Measurements from ENCODE around the gene STOX1. TPM values are rescaled to one million over a fixed set of nuclear protein-coding genes. Genes with fewer than 3 reads are reported as not detected.

The STOX1 gene
- total and polyA plus RNA-seq, 10 of the 15 experiments (the other 5 are each of a cell fraction or from before 2014, with no cell fraction given), result 0.18 to 1.2 (median 0.67) TPM; not detected in 1

DNA sequence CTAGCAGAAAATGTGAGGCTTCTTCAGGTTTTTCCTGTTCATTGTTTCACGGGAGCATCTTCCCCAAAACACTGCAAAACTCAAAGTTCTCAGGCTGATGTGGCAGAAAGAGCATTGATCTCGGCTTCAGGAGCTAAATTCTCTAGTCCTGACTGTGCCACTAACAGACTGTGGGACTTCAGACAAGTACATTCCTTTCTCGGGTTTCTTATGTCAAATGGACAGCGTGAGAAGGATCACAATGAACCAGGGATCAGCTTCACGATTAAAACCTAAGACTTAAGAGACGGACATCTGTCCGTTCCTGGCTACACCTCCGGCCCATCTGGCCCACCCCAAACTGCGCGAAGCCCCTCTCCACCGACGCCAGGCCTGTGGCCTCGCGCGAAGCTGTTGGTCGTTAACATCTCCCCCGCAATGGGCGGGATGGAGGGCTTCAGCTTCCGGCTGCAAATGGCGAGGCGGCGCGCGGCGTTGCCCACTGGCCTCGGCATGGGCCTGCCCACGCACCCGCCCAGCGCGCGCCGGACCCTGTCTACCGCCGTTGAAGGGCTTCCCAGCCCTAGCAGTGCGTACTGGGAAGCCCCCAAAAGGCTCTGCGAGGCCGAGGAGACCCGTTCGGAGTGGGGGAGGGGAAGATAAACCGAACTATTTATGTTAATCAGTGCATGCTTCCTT lies 73.2 kb downstream of the STOX1 start (continued):
- TF ChIP-seq, protein P1, sequence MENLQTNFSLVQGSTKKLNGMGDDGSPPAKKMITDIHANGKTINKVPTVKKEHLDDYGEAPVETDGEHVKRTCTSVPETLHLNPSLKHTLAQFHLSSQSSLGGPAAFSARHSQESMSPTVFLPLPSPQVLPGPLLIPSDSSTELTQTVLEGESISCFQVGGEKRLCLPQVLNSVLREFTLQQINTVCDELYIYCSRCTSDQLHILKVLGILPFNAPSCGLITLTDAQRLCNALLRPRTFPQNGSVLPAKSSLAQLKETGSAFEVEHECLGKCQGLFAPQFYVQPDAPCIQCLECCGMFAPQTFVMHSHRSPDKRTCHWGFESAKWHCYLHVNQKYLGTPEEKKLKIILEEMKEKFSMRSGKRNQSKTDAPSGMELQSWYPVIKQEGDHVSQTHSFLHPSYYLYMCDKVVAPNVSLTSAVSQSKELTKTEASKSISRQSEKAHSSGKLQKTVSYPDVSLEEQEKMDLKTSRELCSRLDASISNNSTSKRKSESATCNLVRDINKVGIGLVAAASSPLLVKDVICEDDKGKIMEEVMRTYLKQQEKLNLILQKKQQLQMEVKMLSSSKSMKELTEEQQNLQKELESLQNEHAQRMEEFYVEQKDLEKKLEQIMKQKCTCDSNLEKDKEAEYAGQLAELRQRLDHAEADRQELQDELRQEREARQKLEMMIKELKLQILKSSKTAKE (IDR thresholded peaks at IDR 0.05; ENCODE audit: low read depth, poor library complexity, severe bottlenecking), result no peak
- TF ChIP-seq NR2F1 (conservative IDR thresholded peaks at IDR 0.05), result no peak
- TF ChIP-seq, protein P2, sequence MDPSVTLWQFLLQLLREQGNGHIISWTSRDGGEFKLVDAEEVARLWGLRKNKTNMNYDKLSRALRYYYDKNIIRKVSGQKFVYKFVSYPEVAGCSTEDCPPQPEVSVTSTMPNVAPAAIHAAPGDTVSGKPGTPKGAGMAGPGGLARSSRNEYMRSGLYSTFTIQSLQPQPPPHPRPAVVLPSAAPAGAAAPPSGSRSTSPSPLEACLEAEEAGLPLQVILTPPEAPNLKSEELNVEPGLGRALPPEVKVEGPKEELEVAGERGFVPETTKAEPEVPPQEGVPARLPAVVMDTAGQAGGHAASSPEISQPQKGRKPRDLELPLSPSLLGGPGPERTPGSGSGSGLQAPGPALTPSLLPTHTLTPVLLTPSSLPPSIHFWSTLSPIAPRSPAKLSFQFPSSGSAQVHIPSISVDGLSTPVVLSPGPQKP (IDR thresholded peaks at IDR 0.05; ENCODE audit: low read depth, low read length), result peak; percentile 19; the same call in 1 of the 2 replicates
- TF ChIP-seq JUNB (IDR thresholded peaks at IDR 0.05), result no peak
- peak in 1 of 2 experiments; percentile 85; a peak in 2 of 3 replicates for TF ChIP-seq EGR1 (IDR thresholded peaks at IDR 0.05; ENCODE audit: borderline replicate concordance in 1 of 2, low read depth in 2 of 2, low read length in 2 of 2)
- no peak for TF ChIP-seq SIN3A (IDR thresholded peaks at IDR 0.05; ENCODE audit: low read depth, low read length)
- TF ChIP-seq ESRRA (IDR thresholded peaks at IDR 0.05; ENCODE audit: low read length), result no peak
- TF ChIP-seq ZBED1 (IDR thresholded peaks at IDR 0.05; ENCODE audit: borderline replicate concordance), result 0 out of 2 replicates have a peak, but pooled peaks have one; percentile 26
- TF ChIP-seq SP1 (IDR thresholded peaks at IDR 0.05; ENCODE audit: low read depth, low read length), result no peak
- TF ChIP-seq MEF2B (IDR thresholded peaks at IDR 0.05; ENCODE audit: partially characterized antibody, poor library complexity, severe bottlenecking), result no peak
- TF ChIP-seq KLF5 (IDR thresholded peaks at IDR 0.05; ENCODE audit: partially characterized antibody), result peak; percentile 83
- TF ChIP-seq ZNF217 (IDR thresholded peaks at IDR 0.05), result no peak
- TF ChIP-seq, protein P3, sequence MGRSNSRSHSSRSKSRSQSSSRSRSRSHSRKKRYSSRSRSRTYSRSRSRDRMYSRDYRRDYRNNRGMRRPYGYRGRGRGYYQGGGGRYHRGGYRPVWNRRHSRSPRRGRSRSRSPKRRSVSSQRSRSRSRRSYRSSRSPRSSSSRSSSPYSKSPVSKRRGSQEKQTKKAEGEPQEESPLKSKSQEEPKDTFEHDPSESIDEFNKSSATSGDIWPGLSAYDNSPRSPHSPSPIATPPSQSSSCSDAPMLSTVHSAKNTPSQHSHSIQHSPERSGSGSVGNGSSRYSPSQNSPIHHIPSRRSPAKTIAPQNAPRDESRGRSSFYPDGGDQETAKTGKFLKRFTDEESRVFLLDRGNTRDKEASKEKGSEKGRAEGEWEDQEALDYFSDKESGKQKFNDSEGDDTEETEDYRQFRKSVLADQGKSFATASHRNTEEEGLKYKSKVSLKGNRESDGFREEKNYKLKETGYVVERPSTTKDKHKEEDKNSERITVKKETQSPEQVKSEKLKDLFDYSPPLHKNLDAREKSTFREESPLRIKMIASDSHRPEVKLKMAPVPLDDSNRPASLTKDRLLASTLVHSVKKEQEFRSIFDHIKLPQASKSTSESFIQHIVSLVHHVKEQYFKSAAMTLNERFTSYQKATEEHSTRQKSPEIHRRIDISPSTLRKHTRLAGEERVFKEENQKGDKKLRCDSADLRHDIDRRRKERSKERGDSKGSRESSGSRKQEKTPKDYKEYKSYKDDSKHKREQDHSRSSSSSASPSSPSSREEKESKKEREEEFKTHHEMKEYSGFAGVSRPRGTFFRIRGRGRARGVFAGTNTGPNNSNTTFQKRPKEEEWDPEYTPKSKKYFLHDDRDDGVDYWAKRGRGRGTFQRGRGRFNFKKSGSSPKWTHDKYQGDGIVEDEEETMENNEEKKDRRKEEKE (IDR thresholded peaks at IDR 0.05), result no peak
- peak; percentile 65 for TF ChIP-seq MXI1 (IDR thresholded peaks at IDR 0.05; ENCODE audit: low read depth, low read length)
- TF ChIP-seq YBX1 (IDR thresholded peaks at IDR 0.05), result no peak
- TF ChIP-seq MTA3 (IDR thresholded peaks at IDR 0.05; ENCODE audit: borderline replicate concordance, low read length), result 0 out of 2 replicates have a peak, but pooled peaks have one; percentile 48
- TF ChIP-seq, protein P4, sequence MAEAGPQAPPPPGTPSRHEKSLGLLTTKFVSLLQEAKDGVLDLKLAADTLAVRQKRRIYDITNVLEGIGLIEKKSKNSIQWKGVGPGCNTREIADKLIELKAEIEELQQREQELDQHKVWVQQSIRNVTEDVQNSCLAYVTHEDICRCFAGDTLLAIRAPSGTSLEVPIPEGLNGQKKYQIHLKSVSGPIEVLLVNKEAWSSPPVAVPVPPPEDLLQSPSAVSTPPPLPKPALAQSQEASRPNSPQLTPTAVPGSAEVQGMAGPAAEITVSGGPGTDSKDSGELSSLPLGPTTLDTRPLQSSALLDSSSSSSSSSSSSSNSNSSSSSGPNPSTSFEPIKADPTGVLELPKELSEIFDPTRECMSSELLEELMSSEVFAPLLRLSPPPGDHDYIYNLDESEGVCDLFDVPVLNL (IDR thresholded peaks at IDR 0.05; ENCODE audit: low read depth, low read length), result no peak
- no peak for TF ChIP-seq CHD1 (IDR thresholded peaks at IDR 0.05; ENCODE audit: low read depth, low read length)
- TF ChIP-seq SMAD5 (IDR thresholded peaks at IDR 0.05; ENCODE audit: low read depth), result peak; percentile 88
- no peak for TF ChIP-seq RELA (IDR thresholded peaks at IDR 0.05; ENCODE audit: borderline replicate concordance, partially characterized antibody)
- peak; percentile 6; the same call in 1 of the 2 replicates for TF ChIP-seq IRF4 (IDR thresholded peaks at IDR 0.05; ENCODE audit: low read depth, low read length)

Data from GM12878 (cell line).